Kidney (tissue), 14 donors: ENCODE data around the gene TRAF7. TPM values are rescaled to one million over a fixed set of nuclear protein-coding genes. Genes with fewer than 3 reads are reported as not detected.

Experiments
- DNase-seq, 5 donors: peaks; one replicate each; pipeline ENCODE4 v3.0.0-alpha.2; 2013 to 2020
- FAIRE-seq: peaks from 2 replicates; lab custom pipeline; 2012; peaks lifted over from hg19 to GRCh38; lab: Jason Lieb, UNC
- H3K27ac ChIP-seq, 2 donors: one replicate each; pipeline ENCODE4 v1.7.0; 2013; ENCODE audit warnings: low read depth in 2 of 2, low read length in 2 of 2, inconsistent platforms in 1 of 2
- H3K27me3 ChIP-seq: one replicate; pipeline ENCODE4 v1.7.1; 2013; ENCODE audit warnings: low read length, inconsistent platforms; ENCODE audit not compliant: control insufficient read depth, insufficient read depth
- H3K36me3 ChIP-seq, 3 donors: one replicate each; pipeline versions ENCODE4 v1.7.0 to v1.7.1; 2013; ENCODE audit warnings: low read length in 3 of 3, control low read depth in 1 of 3, inconsistent platforms in 1 of 3; ENCODE audit not compliant: insufficient read depth in 3 of 3, control insufficient read depth in 2 of 3
- H3K4me1 ChIP-seq, 3 donors: one replicate each; pipeline versions ENCODE4 v1.7.0 to v1.7.1; 2013; ENCODE audit warnings: low read length in 3 of 3, inconsistent platforms in 1 of 3, low read depth in 1 of 3; ENCODE audit not compliant: control insufficient read depth in 2 of 3, insufficient read depth in 2 of 3
- H3K4me3 ChIP-seq, 3 donors: one replicate each; pipeline versions ENCODE4 v1.7.0 to v1.8.1; 2013; ENCODE audit warnings: low read length in 3 of 3, control low read depth in 1 of 3, inconsistent platforms in 1 of 3
- H3K9ac ChIP-seq, 3 donors: one replicate each; pipeline versions ENCODE4 v1.7.0 to v1.7.1; 2013; ENCODE audit warnings: low read length in 3 of 3, control low read depth in 1 of 3, inconsistent platforms in 1 of 3
- H3K9me3 ChIP-seq, 3 donors: one replicate each; pipeline versions ENCODE4 v1.7.0 to v1.7.1; 2013; ENCODE audit warnings: low read length in 3 of 3, control low read depth in 1 of 3, inconsistent platforms in 1 of 3; ENCODE audit not compliant: control insufficient read depth in 2 of 3, insufficient read depth in 1 of 3
- intact Hi-C: fragments of 100-400 bp; cut with DNase I; formaldehyde crosslinking; loops from one replicate; pipeline ENCODE4 v1.11.1; 2022
- polyA plus RNA-seq: library from polyadenylated mRNA; stranded (reverse); fragments of 350-450 nt; fragmentation: Illumina TruSeq; extraction: RNeasy Lipid Tissue Mini Kit (QIAGEN cat#74804); gene quantifications from one replicate; pipeline ENCODE4 v1.2.3, GENCODE V29; 2014; ENCODE audit warnings: low read depth, low replicate concordance; ENCODE audit not compliant: insufficient read depth
- total RNA-seq: library from RNA; stranded (reverse); fragmentation: NEBNext Ultra II Directional; extraction: Animal tissue kit (Norgen Biotek cat#: 25700); gene quantifications from one replicate; pipeline ENCODE4 v1.2.1, GENCODE V29; 2021
- TF ChIP-seq, protein P1 (sequence below): IDR thresholded peaks from 3 replicates; pipeline ENCODE4 v1.5.1; 2012; ENCODE audit warnings: mild to moderate bottlenecking, moderate library complexity, borderline replicate concordance; ENCODE audit not compliant: insufficient read depth; ENCODE audit errors: extremely low read depth
- donor health status: control.
- donor health status: control.
- donor health status: control.
- donor health status: control.
- donor health status: control.
- donor health status: DM: yes; HTN: yes; CAD: no.
- donor health status: Normal renal cell carcinoma (clear cell type).

The TRAF7 gene
- total and polyA plus RNA-seq, 2 donors from 2014 or later: 26.1 to 66.8 TPM

DNA sequence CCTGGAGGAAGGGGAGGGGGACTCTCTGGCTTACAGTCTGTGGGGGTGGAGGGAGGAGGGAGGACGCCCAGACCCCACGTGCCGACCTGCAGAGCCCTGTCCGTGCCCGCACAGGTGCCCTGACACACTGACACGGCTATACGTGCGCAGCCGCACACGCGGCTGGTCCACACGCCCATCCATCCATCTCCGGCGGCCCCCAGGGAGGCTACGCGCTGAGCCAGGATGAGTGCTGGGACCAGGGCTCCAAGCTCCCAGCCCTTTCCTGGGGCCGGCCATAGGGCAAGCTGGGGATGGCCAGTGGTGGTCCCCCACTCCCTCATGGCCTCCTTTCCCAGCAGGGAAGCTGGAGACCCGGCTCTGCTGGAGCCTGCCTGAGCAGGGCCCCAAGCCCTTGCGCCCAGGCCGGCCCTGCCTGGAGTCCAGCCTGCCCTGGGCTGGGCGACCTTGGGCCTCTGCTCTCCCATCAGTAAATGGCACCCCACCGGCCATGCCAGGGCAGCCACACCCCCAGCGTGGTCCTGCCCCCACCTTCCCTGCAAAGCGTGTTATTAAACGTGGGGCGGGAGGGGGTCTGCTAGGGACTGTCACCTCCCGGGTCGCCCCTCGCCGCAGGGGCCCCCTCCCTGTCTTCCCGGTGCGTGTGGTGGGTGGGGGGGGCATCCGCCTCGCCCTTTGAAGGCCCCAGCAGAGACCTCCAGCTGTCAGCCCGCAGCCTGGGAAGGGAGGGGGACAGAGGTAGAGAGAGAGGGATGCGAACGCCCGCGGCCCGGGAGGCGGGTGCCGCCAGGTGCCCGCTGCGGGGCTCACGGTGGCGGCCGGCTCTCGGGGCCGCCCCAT is 40.0 kb downstream of the TRAF7 start:
- Histone ChIP-seq H3K4me1 (peaks cover 0 to 3% (median 0%) of the 10 kb centered on the region in 3 donors), H3K36me3 (no peaks in the 10 kb centered on the region), H3K27ac (no peak overlapping the region), H3K9ac (no peak overlapping the region), H3K27me3 (no peaks in the 10 kb centered on the region), H3K9me3 (no peaks in the 10 kb centered on the region), H3K4me3 (no peak overlapping the region)
- intact Hi-C loops: no loop called here
- peak in 2 of 5 donors; percentile 39 to 61 for DNase-seq
- no peak for FAIRE-seq
- TF ChIP-seq, protein P1, sequence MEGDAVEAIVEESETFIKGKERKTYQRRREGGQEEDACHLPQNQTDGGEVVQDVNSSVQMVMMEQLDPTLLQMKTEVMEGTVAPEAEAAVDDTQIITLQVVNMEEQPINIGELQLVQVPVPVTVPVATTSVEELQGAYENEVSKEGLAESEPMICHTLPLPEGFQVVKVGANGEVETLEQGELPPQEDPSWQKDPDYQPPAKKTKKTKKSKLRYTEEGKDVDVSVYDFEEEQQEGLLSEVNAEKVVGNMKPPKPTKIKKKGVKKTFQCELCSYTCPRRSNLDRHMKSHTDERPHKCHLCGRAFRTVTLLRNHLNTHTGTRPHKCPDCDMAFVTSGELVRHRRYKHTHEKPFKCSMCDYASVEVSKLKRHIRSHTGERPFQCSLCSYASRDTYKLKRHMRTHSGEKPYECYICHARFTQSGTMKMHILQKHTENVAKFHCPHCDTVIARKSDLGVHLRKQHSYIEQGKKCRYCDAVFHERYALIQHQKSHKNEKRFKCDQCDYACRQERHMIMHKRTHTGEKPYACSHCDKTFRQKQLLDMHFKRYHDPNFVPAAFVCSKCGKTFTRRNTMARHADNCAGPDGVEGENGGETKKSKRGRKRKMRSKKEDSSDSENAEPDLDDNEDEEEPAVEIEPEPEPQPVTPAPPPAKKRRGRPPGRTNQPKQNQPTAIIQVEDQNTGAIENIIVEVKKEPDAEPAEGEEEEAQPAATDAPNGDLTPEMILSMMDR: no peak

DNA sequence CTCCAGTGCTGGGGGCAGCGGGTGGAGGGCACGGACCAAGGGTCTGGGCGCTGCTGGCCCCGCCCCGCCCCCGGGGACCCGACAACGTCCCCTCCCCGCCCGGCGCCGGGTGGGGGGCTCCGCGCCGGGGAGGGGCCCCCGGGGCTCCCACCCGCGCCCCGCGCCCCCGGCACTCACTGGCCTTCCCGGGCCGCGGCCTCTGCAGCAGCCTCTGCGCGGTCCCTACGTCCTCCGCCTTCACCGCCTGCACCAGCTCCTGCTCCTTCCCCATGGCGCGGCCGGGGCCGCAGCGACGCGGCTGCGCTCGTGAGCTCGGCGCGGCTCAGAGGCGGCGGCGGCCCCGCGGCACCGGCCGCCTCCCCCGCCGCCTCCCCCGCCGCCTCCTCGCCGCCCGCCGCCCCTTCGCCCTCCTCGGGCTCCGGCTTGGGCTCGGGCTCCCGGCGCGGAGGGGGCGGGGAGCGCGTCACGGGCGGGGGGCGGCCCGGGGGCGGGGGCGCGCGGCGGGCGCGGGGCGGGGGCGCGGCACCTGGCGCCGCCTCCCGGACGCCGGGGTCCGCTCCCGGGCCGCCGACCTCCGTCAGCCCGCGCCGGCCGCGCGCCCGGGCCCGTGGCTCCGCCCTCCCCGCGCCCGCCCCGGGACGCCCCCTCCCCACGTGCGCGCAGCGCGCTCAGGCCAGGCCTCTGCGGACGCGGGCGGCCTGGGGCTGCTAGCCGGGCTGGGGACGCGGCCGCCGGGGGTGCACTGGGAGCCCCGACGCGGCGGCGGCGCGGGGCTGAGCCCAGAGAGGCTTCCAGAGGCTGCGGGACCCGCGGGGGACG is 40.8 kb downstream of the TRAF7 start, which contains the start of gene CASKIN1:
Gene CASKIN1, minus strand, starts transcription at position 444 of the 819 bp plus-strand sequence. Its CDS starts 173 bp downstream, at position 271.
- H3K9me3 ChIP-seq: no peaks in the 10 kb centered on the region
- H3K4me3 ChIP-seq: no peak within 1 kb of the TSS
- no peak within 1 kb of the TSS for H3K9ac ChIP-seq
- FAIRE-seq (no peak), DNase-seq (peak in 2 of 5 donors; percentile 43 to 58)
- H3K27me3 ChIP-seq: no peaks in the 10 kb centered on the region
- H3K4me1 ChIP-seq: peaks cover 0 to 3% (median 0%) of the 10 kb centered on the region in 3 donors
- intact Hi-C loops: no loop called here
- TF ChIP-seq, protein P1: no peak
- H3K36me3 ChIP-seq: no peaks in the 10 kb centered on the region
- H3K27ac ChIP-seq: no peak within 1 kb of the TSS

DNA sequence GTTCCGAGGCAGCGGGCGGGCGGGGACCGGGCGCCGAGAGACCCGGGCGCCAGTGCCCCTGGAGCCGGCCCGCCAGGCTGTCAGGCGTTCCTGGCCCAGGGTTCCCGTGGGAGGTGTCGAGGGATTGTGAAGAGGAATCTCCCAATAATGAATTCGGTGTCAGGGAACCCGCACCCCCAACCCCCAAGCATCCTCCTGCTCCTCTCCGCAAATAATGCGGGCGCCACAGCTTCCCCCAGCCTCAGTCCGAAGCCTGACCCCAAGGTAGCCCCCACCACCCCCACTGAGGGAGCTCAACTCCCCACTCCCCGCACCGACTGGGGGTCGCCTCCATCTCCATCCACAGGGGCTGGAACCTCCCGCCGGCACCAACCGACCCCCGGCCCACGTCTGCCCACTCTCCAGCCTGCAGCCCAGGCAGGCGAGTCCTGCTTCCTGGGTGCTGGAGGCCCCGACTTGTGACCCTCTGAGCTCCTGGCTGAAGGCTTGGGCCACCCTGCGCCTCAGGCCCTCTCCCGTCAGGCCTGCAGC is 41.5 kb downstream of the TRAF7 start:
- H3K4me3 ChIP-seq: no peak overlapping the region
- peaks cover 0 to 3% (median 0%) of the 10 kb centered on the region in 3 donors for H3K4me1 ChIP-seq
- intact Hi-C loops: no loop called here
- no peaks in the 10 kb centered on the region for H3K27me3 ChIP-seq
- H3K9me3 ChIP-seq: no peaks in the 10 kb centered on the region
- no peak for FAIRE-seq
- DNase-seq: no peak
- H3K27ac ChIP-seq: no peak overlapping the region
- H3K36me3 ChIP-seq: no peaks in the 10 kb centered on the region
- no peak overlapping the region for H3K9ac ChIP-seq
- TF ChIP-seq, protein P1: no peak
